ENCODE data around the gene CTNNAL1.
A peak's percentile ranks its signal among the peaks of the same experiment; 100 is the strongest.
"Not testable (repeated sequence)": the region's sequence is repeated elsewhere in the genome, so short reads cannot be mapped to it uniquely, and the experiment has no call there.

The CTNNAL1 gene

DNA sequence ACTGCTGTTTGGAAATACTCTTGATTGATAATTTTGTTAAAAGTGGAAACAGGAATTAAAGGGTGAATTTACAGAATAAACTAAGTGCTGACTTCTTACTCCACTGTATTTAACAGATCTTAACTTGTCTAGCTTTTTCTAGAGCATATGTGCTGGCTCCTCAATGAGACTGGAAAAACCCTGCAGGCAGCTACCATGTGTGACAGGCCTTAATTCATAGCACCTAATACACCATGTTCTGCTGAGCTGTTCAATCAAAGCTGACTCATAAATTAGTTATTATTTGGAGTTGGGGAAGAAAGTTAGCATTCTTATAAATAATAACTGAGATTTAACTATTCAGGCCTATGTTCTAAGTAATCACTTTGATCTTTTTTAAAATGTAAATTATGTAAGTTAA, 29.4 kb downstream of the CTNNAL1 start:
- DNase-seq = no peak

DNA sequence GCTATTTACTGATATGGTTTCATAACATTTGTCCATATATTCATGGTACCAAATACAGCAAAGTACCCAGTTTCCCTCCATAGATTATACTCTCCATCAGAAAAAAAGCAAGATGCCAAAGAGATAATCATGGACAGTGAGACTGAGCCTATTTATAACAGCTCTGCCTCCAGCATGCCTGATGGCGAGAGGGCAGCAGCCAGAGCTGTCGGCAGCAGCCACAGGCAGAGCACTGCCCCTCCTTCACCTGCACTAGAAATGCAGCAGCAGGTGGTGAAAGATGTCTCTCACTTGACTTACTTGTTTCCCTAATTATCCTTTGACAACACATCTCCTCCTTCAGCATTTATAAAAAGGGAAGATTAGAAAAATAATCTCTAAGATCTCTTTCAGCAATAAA, 32.4 kb downstream of the CTNNAL1 start:
- DNase-seq = no peak

DNA sequence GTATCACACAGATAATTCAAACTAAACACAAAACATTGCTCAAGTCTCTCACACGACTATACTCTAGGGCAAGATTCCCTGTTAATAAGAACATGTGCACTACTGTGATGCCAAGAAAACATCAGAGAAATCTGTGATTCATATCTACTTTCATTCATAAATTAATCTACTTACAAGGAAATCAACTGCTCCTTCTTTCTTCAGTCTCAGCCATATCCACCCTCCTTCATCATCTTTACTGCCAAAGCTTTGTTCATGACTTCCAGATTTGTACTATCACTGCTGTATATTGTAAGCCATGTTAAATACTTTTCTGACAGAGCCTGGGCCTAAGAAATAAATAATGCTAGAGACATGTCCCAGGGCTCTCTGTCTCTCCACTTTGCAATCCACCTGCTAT, 35.1 kb downstream of the CTNNAL1 start:
- DNase-seq = no peak

DNA sequence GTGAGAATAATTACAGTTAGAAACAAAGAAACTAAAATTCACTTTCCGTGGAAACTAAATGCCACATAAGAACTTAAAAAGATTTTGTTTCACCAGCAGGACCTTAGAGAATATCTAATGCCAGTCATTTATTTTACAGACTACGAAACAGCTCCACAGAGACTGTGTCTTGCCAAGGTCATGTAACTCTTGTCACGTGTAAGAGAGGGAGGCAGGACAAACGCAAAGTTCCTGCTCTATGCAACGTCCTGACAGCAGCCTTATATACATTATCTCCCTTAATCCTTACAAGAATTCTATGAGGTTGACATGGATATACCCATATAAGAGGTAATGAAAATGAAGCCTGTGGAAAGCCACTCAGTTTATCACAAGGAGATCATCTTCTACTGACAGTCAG, 39.4 kb downstream of the CTNNAL1 start:
- DNase-seq = no peak

DNA sequence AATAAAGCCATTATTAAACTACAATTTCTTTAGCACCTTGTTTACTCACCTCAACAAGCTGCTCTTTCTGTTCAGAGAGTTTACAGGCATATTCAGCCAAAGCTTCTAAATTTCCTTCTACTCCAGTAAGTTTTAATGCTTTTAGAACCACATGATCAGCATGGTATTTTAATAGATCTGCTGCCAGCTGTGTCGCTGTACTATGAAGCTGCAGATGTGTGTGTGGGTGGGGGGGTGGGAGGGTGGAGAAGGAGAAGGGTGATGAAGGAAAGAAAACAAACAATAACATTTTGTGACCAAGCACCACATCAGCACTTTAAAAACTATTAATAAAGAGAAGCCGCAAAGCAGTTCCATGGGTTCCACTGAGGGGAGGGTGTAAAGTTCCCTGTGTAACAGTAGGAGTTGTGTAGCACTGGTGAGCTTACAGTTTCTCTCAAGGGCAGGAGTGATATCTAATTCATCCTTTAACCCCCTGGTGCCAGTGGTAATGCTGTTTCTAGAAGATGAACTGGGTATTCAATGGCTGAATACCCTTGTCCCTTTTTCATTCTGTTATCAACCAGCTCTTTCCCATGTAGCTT, 40.6 kb downstream of the CTNNAL1 start:
- no peak for DNase-seq

DNA sequence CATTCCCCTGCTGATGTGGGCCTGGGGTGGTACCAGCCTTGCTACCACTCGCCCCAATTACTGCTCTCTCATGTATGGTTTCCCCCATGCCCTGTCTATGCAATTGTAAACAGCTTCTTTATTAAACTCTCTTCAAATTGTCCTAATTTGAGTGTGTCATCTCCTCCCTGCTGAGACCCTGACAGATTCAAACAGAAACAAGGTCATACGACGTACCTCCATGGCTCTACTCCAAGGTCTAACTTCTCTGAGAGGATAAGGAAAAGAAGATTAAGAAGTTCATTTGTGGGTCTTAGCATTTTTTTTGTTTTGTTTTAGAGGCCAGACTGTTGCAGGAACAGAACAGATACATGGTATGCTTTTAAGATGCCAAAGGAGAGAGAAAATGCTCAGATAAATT, 41.1 kb downstream of the CTNNAL1 start:
- DNase-seq = no peak

DNA sequence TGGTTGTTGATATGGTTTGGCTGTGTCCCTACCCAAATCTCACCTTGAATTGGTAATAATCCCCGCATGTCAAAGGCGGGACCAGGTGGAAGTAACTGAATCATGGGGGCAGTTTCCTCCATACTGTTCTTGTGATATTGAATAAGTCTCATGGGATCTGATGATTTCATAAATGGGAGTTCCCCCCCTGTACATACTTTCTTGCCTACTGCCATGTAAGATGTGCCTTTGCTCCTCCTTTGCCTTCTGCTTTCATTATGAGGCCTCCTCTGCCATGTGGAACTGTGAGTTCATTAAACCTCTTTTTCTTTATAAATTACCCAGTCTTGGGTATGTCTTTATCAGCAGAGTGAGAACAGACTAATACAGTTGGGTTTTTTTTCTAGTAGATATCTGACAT, 41.9 kb downstream of the CTNNAL1 start:
- not testable (repeated sequence) for DNase-seq

DNA sequence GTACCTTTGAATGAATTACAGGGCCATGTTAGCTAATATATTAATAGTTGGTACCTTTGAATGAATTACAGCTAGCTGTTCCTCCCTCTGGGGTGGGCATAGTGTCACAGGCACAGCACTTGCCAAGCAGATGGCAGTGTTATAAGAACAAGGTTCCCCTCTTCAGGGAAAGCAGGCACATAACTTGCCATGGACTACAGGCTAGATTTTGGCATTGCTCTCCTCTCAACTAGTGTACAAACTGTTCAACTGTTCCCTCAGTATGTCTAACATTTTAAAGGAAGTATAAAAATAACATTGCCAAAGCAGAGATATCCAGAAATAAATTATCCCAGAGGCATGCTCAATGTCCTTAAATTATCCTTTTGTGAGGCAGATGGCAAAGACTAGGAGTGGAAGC, 45.4 kb downstream of the CTNNAL1 start:
- DNase-seq = no peak

DNA sequence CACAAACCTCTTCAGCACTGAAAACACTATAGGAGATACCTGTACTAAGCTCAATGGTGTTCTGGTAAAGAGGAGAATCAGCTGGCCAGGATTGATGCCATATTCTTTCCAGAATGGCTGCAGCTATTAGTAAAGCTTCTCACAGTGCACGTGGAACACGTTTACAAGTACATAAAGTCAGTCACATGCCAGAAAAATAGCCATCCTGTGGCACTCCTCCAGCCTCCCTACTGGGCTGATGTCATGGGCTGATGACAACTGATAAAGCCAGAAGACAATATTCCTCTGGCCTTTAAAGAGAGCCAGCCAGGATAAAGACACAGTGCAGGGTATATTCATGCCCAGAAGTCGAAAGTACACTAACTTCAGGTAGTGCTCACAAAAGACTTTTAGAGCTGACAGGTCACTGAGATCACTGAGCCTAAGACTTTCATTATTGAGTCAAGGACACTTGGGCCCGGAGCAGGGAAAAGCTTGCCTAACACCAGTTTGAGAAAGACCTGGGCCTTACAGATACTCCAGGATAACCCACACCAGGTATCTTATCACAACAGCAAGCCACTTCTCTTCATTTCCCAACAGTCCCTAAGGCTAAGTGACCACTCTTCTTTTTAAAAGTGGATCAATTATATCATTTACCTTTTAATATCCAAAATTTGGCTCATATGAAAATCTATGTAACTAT, 49.7 kb downstream of the CTNNAL1 start:
- no peak for DNase-seq

DNA sequence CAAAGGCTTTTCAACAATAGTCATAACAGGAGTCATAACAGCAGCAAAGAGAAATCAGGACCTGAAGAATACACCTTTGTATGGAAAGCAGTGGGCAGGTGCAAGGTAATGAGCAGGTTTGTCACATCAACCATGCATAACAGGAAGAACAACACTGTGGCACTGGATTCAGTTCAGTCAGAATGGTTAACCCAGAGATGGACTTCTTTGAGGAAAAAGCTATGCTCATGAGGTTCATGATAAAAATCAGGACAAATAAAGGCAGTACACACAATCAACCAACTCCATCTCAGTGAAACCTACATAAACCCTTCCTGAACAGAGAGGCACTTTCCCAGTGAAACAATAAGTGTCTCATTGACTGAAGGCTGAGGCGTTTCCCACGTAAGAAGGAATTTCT, 52.1 kb downstream of the CTNNAL1 start:
- no peak for DNase-seq

DNA sequence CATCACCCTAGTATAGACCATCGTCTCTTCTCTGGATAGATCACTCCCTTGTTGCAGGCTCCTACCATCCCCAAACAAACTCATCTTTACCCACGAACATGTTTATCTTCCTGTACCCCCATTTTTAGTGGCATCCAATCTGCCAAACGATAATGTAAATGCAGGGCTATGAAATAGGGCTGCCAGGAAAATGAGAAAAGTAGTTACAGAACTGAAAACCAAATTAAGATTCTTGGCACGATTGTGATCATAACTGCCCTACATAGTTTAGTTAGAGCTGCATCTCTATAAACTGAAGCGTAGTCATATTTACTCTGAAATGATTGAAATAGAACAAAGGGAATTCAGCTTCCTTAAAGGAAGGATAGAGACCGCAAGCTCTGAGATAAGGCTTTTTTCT, 53.0 kb downstream of the CTNNAL1 start:
- DNase-seq = no peak

DNA sequence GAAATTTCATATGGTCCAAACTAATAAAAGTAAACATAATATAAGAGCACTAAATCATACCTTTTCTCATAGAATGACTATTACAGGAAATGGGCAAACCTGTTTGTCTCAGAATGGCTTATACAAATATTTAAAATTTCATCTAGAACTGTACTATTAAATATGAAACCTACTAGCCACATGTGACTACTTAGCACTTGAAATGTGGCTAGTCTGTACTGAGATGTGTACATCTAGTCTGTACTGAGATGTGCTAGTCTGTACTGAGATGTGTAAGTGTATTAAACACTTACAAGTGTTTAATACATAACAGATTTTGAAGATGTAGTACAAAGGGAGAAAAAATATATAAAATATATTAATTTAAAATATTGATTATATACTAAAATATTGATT, 56.7 kb downstream of the CTNNAL1 start:
- DNase-seq = no peak

DNA sequence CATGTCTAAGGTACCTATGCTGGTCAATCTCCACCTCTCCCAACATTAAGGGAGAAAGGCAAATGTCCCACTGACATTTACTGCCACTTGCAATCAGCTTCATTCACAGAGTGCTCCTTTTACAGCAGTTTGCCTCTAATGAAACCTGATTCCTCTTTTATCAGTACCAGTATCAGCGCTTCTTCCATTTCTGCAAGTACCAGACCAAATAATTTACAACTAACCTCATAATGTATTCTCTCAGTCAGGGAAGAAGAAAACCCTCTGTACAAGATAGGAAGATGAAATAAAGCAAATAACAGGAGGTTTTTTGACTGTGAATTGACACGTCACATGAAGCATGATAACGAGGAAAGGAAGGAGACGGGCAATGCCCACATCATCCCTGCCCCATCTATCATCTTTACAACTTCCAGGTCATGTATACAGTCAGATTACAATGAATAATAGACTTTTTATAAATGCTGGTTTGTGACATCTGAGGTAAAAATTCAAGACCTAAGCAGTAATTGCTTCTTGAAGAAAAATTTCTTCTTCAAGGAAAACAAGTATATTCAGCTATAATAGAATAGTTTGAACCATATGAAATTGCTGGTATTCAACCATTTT, 57.2 kb downstream of the CTNNAL1 start:
- peak; percentile 45 for DNase-seq

DNA sequence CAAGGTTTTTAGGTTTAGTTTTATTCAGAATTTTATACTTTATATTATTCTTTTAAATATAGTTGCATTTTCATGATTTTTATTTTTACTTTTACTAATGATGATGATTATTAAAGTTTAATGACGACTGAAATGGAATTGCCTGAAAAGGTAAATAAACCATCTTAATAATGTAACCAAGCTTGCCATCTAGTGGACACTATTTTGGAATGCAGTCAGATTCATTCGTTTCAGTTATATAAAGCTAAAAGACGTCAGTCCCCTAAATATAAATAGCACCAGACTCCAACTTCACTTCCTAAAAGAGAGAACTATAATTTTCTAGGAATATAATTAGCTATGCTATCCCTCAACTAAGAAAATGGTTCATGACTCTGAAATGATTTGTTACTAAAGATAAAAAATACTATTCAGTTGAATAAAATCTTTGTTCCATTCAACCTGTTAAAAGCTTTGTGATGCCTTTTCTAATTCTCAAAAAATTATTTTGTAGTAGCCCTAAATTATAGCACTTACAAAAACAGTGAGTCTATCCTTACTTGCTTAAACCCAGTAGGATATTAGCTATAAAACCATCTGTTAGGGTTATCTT, 59.2 kb downstream of the CTNNAL1 start:
- DNase-seq = peak; percentile 32

DNA sequence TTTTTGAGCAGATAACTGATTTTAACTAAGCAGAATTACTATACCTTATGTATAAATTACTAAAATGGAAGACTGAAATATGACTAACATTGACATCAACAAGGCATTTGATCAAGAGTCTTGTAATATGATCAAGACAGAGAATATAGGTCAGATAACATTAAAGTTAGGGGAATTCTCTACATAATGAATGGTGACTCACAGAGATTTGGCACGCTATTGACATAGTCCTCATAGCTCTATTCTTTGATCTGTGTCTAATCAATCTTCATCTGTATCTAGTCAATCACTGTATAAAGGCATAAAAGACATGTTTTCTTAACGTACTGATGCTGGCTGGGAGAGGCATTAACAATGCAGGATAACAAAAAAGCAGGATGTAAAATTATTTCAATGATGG, 61.7 kb downstream of the CTNNAL1 start:
- no peak for DNase-seq

DNA sequence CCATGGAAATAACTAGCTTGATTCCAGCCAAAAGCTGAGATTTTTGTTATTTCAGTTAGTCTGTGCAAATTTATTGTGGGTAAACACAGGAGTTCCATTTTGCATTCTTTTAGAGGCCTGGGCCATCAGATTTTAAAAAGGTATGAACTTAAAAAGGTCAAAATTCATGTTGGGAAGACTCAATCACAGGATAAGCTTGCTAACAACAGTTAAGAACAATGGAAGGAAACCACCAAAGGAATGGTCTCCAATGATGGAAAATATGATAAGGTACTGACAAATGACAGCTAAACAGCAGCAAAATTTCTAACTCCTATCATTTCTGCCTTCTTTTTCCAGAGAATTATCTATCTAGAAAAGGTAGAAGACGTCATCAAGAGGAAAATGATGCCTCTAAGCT, 63.1 kb downstream of the CTNNAL1 start:
- no peak for DNase-seq

DNA sequence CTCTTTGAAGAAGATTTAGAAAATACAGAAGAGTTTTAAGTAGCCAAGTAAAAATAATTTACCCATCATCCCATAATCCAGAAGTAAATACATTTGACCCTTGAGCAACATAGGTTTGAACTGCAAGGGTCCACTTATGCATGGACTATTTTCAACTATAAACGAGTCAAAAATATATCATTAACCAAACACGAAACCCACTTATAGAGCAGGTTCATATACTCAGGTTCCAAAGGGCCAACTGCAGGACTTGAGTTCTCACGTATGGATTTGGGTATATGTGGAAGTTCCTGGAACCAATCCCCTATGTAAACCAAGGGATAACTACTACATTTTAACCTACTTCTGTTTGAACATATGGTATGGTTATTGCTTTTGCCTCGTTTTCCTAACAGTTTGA, 73.3 kb downstream of the CTNNAL1 start:
- no peak for DNase-seq

DNA sequence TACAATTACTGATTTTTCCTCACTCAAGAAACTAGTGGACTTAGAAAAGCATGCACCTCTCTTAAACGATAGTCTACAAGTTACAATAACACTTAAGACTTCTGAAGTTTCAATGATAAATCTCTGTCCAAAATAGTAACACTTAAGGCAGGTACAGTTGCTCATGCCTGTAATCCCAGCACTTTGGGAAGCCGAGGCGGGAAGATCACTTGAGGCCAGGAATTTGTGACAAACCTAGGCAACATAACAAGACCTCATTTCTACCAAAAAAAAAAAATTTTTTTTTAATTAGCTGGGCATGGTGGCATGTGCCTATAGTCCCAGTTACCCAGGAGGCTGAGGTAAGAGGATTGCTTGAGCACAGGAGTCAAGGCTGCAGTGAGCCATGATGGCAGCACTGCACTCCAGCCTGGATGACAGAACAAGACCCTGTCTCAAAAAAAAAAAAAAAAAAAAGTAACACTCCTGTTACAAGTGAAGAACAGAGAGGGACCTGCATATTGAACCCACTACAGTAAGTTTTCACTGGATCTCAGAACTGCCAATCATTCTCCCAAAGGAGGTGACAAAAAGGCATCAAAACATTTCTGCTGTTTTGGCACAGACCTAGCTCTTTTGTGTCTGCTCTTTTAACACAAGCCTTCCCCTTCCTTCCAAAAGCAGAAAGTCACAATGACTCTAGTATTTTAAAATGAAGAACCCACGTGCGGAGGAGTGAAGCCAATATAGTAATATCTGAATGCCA, 75.6 kb downstream of the CTNNAL1 start:
- DNase-seq = no peak

DNA sequence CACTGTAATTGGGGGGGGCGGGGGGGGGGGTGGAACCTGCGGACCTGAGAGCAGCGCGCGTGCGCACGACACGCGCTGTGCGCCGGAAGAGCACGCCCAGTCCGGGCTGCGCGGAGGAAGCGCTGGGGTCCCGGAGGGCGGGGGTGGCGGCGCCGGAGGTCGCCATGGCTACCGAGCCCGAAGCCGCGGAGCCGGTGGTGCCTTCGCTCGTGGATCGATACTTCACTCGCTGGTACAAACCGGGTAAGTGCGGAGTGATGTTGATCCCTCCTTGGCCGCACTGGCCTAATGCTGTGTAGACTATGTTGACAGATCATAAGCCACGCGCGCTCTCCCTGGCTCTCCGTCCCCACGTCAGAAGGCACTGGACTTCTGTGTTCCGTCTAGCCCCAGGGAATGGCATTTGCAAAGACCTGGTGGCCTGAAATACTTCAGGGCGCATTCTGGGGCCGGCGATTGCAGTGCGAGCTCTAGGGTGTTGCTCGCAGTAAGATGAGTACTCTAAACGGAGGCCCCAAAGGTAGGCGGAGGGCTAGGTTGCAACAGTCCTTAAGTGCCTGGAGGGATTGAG, 78.9 kb downstream of the CTNNAL1 start, which contains the start of gene ABITRAM:
Gene ABITRAM (plus strand): TSS at position 78 of the 571 bp plus-strand sequence. CDS start 87 bp downstream, at position 165.
- DNase-seq = peak; percentile 49

DNA sequence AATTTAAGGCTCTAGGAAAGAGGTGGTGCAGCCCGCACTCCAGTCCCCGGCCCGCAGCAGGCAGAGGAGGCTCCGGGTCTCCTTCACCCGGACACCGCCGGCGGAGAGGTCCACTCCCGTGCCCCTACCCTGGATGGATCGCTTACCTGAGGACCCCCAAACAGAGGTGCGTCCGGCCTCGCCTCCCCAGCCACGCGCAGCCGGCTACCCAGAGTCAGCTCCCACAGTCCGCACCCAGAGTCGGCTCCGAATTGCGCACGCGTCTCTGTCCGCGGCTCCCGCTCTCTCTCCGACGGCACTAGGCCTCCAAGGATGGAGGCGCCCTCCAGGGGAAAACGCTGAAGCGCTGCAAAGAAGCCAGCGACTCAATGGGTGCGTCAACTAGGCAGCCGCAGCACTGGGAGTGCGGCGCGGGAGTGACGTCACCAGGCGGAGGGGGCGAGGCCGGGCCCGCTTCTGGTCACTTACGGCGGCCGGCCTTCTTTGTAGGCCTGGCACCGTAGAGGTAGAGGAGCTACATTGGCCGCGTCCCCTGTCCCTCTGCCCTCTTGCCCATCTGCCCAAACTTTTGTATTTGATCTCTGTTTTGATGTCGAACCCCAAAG, 79.5 kb downstream of the CTNNAL1 start, which contains the start of gene ELP1:
Gene ELP1 (minus strand): TSS at position 407 of the 605 bp plus-strand sequence. CDS start 2,978 bp downstream, outside the sequence.
- DNase-seq = peak; percentile 91

DNA sequence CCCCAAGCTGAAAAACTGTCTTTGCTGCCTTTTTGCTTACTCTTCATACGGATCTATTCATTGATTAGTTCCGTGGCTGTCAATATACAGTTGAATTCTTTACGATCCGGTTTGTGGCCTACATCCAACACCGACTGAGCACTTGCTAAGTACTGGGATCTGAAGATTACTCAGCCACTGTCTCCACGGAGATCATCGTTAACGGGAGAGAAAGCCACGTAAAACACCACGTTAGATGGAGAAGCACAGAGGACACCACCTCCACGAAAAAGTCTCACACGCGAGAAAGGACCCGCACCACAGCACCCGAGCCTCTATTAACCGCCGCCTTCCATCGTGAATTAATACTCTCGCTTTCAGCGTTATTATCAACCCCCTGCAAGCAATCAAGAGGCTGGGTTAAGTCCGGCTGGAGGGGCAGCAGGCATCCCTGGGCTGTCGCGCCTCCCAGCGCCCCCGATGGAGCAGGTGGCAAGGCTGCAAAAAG, 80.0 kb downstream of the CTNNAL1 start:
- DNase-seq = no peak

DNA sequence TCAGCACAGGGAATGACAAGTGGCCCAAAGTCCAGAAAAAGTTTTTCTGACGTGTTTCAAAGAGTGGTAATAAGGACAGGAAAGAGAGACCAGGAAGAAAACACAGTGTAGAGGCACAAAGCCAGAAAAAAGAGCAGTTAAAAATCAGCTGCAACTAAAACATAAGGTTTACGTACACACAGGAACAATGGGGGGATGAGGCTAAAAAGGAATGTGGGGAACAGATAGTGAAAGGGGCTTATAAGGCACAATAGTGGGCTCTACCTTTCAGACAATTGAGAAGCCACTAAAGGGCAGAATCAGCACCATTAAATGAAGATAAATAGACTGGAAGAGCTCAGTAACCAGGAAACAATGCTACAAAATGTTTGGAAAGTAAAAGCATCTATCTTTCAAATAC, 84.9 kb downstream of the CTNNAL1 start:
- DNase-seq = no peak
